GM12878 (cell line): ENCODE results near the gene PDGFC. TPM values are rescaled to one million over a fixed set of nuclear protein-coding genes. Genes with fewer than 3 reads are reported as not detected.

Experiments
- ATF7 ChIP-seq: fragments of 450-650 bp; IDR thresholded peaks from 2 replicates; pipeline ENCODE4 v1.6.1; 2016; ENCODE audit warnings: low read depth, mild to moderate bottlenecking
- E2F8 ChIP-seq: fragments of 450-650 bp; IDR thresholded peaks from 2 replicates; pipeline ENCODE4 v1.6.1; 2018; ENCODE audit warnings: mild to moderate bottlenecking, low read depth, moderate library complexity; ENCODE audit not compliant: partially characterized antibody
- KDM1A ChIP-seq: fragments of 200-600 bp; sonication (generic); IDR thresholded peaks from 2 replicates; pipeline ENCODE4 v1.6.1; 2016; ENCODE audit warnings: borderline replicate concordance
- NR2F1 ChIP-seq: fragments of 450-650 bp; conservative IDR thresholded peaks from 2 replicates; pipeline ENCODE4 v1.6.1; 2017; ENCODE audit warnings: mild to moderate bottlenecking
- SP1 ChIP-seq: IDR thresholded peaks from one replicate; pipeline ENCODE4 v1.6.1; 2011; ENCODE audit warnings: low read depth, low read length
- TAF1 ChIP-seq: IDR thresholded peaks from 2 replicates; pipeline ENCODE4 v1.6.1; 2011; ENCODE audit warnings: mild to moderate bottlenecking, low read depth, low read length, borderline replicate concordance
- USF2 ChIP-seq: IDR thresholded peaks from 2 replicates; pipeline ENCODE4 v1.6.1; 2011; ENCODE audit warnings: low read depth, low read length, improper control_type of control experiment, borderline replicate concordance
- ZBTB11 ChIP-seq: fragments of 450-650 bp; formaldehyde crosslinking; IDR thresholded peaks from 2 replicates; pipeline ENCODE4 v1.5.0; 2022; ENCODE audit warnings: mild to moderate bottlenecking, missing genetic modification characterization
- ZNF687 ChIP-seq: fragments of 450-650 bp; IDR thresholded peaks from 2 replicates; pipeline ENCODE4 v1.6.1; 2017; ENCODE audit warnings: mild to moderate bottlenecking, moderate library complexity
- polyA plus RNA-seq, 11 experiments: library from polyadenylated mRNA; depleted of rRNA in 4 of 11; unstranded in 6 of 11; stranded (reverse) in 5 of 11; fragments of >200 nt; fragmentation: Nextera tagmentation in 4 of 11; fragmentation: Illumina TruSeq in 1 of 11; extraction: Ambion mirVana in 4 of 11; extraction: Trizol in 1 of 11; gene quantifications; 1 replicate in 1 of 11; 2 replicates in 10 of 11; pipeline versions ENCODE4 v1.2.1 to v1.2.3, GENCODE V29; 2011 to 2016; ENCODE audit warnings: inconsistent platforms in 2 of 11, missing spikeins in 2 of 11, low read depth in 1 of 11
- total RNA-seq, 4 experiments: library from RNA; depleted of rRNA in 3 of 4; stranded (reverse); fragments of >200 nt in 3 of 4; fragmentation: Illumina TruSeq in 1 of 4; extraction: Trizol in 1 of 4; gene quantifications; 2 replicates each; pipeline versions ENCODE4 v1.2.1 to v1.2.3, GENCODE V29; 2013 to 2021

Gene PDGFC
- total and polyA plus RNA-seq, 10 of the 15 experiments (the other 5 are each of a cell fraction or from before 2014, with no cell fraction given): 0.02 to 0.18 TPM; not detected in 8

GRCh38 chr4:156963419-156963818, 8.2 kb downstream of the PDGFC start (continued):
- TF ChIP-seq ZNF687 (no peak), USF2 (no peak), NR2F1 (no peak), ATF7 (no peak), TAF1 (no peak), KDM1A (no peak), SP1 (no peak), ZBTB11 (CRISPR knock-in tag) (no peak), E2F8 (no peak)
